CD14-positive monocyte (primary cell): Measurements from ENCODE around the gene NOM1. TPM values are rescaled to one million over a fixed set of nuclear protein-coding genes. Genes with fewer than 3 reads are reported as not detected.

ENCODE experiments used
- DNase-seq, 3 donors: peaks; one replicate each; pipeline ENCODE4 v3.0.0-alpha.2; 2011 to 2022
- H2AFZ ChIP-seq: 2 replicates; pipeline ENCODE4 v1.6.0; 2012; ENCODE audit warnings: mild to moderate bottlenecking, low read depth, low read length, inconsistent platforms; ENCODE audit not compliant: insufficient read depth, poor library complexity, severe bottlenecking
- H3K27ac ChIP-seq, 2 donors: 1 replicate in 1 of 2; 2 replicates in 1 of 2; pipeline ENCODE4 v1.5.1; 2012 to 2013; ENCODE audit warnings: low read length in 2 of 2, control low read depth in 1 of 2, inconsistent platforms in 1 of 2, low read depth in 1 of 2, mild to moderate bottlenecking in 1 of 2
- H3K27me3 ChIP-seq, 2 donors: one replicate each; pipeline versions ENCODE4 v1.6.0 to v1.6.1; 2011 to 2013; ENCODE audit warnings: low read length in 2 of 2; ENCODE audit not compliant: control insufficient read depth in 2 of 2, insufficient read depth in 2 of 2
- H3K36me3 ChIP-seq, 2 donors: replicated peaks in 1 of 2; 1 replicate in 1 of 2; 2 replicates in 1 of 2; pipeline versions ENCODE4 v1.5.1 to v1.6.1; 2012 to 2013; ENCODE audit warnings: low read length in 2 of 2, control low read depth in 1 of 2, inconsistent platforms in 1 of 2, mild to moderate bottlenecking in 1 of 2; ENCODE audit not compliant: insufficient read depth in 2 of 2, control insufficient read depth in 1 of 2
- H3K4me1 ChIP-seq, 2 donors: 1 replicate in 1 of 2; 2 replicates in 1 of 2; pipeline versions ENCODE4 v1.5.1 to v1.6.1; 2012 to 2013; ENCODE audit warnings: low read length in 2 of 2, control low read depth in 1 of 2, inconsistent platforms in 1 of 2, mild to moderate bottlenecking in 1 of 2, moderate library complexity in 1 of 2; ENCODE audit not compliant: insufficient read depth in 2 of 2, control insufficient read depth in 1 of 2
- H3K4me2 ChIP-seq: replicated peaks from 2 replicates; pipeline ENCODE3; 2012; ENCODE audit warnings: low read length, moderate library complexity, mild to moderate bottlenecking; ENCODE audit not compliant: poor library complexity, severe bottlenecking; ENCODE audit errors: extremely low read depth
- H3K4me3 ChIP-seq, 3 experiments: fragments of 200-600 bp in 1 of 3; sonication (generic) in 1 of 3; replicated peaks in 1 of 3; 1 replicate in 2 of 3; 2 replicates in 1 of 3; pipeline ENCODE4 v1.5.1; 2011 to 2013; ENCODE audit warnings: low read length in 3 of 3, mild to moderate bottlenecking in 3 of 3, control low read depth in 2 of 3, low read depth in 2 of 3, inconsistent platforms in 1 of 3, moderate library complexity in 1 of 3
- H3K79me2 ChIP-seq: 2 replicates; pipeline ENCODE4 v1.6.0; 2012; ENCODE audit warnings: mild to moderate bottlenecking, control low read depth, inconsistent platforms, low read length, moderate library complexity; ENCODE audit not compliant: insufficient read depth
- H3K9ac ChIP-seq: 2 replicates; pipeline ENCODE4 v1.6.0; 2017; ENCODE audit warnings: low read length, mild to moderate bottlenecking; ENCODE audit not compliant: insufficient read depth, poor library complexity, severe bottlenecking
- H3K9me3 ChIP-seq, 2 donors: replicated peaks in 1 of 2; 1 replicate in 1 of 2; 2 replicates in 1 of 2; pipeline versions ENCODE4 v1.5.1 to v1.6.1; 2012 to 2013; ENCODE audit warnings: low read length in 2 of 2, control low read depth in 1 of 2; ENCODE audit not compliant: control insufficient read depth in 1 of 2, insufficient read depth in 1 of 2
- H4K20me1 ChIP-seq: 2 replicates; pipeline ENCODE4 v1.6.0; 2012; ENCODE audit warnings: mild to moderate bottlenecking, low read length, control low read depth, moderate library complexity; ENCODE audit not compliant: insufficient read depth
- H3K27ac Mint-ChIP-seq, 7 donors: one replicate each; pipeline ENCODE4 v1.8.0; 2020; ENCODE audit warnings: mild to moderate bottlenecking in 7 of 7, mixed read lengths in 7 of 7, moderate library complexity in 6 of 7, inconsistent platforms in 2 of 7
- H3K27me3 Mint-ChIP-seq, 3 donors: one replicate each; pipeline ENCODE4 v1.8.0; 2021 to 2022; ENCODE audit warnings: low read depth in 3 of 3, mild to moderate bottlenecking in 3 of 3, mixed read lengths in 3 of 3, moderate library complexity in 3 of 3, inconsistent platforms in 1 of 3
- H3K36me3 Mint-ChIP-seq, 2 donors: one replicate each; pipeline ENCODE4 v1.8.0; 2020; ENCODE audit warnings: mixed read lengths in 2 of 2, inconsistent platforms in 1 of 2, mild to moderate bottlenecking in 1 of 2
- H3K4me1 Mint-ChIP-seq: one replicate; pipeline ENCODE4 v1.8.0; 2020; ENCODE audit warnings: mild to moderate bottlenecking, mixed read lengths
- H3K4me3 Mint-ChIP-seq, 2 donors: one replicate each; pipeline ENCODE4 v1.8.0; 2020; ENCODE audit warnings: mild to moderate bottlenecking in 2 of 2, mixed read lengths in 2 of 2, moderate library complexity in 1 of 2
- H3K9me3 Mint-ChIP-seq, 7 donors: one replicate each; pipeline ENCODE4 v1.8.0; 2020 to 2022; ENCODE audit warnings: mixed read lengths in 7 of 7, mild to moderate bottlenecking in 6 of 7, moderate library complexity in 6 of 7, inconsistent platforms in 2 of 7
- WGBS: methylation state at CpG from one replicate; pipeline ENCODE4 v1.1.5; 2013; ENCODE audit warnings: missing lambda C conversion rate; ENCODE audit not compliant: insufficient coverage; 5-methylcytosine and 5-hydroxymethylcytosine counted together
- intact Hi-C, 2 donors: fragments of 100-400 bp; cut with micrococcal nuclease; formaldehyde crosslinking; loops; one replicate each; pipeline versions ENCODE4 v1.15.0 to v1.15.1; 2023
- polyA plus RNA-seq, 3 donors: library from polyadenylated mRNA; depleted of rRNA in 1 of 3; unstranded in 2 of 3; stranded (reverse) in 1 of 3; fragments of 300-500 nt in 2 of 3; fragments of >200 nt in 1 of 3; fragmentation: Illumina TruSeq in 2 of 3; gene quantifications; 1 replicate in 2 of 3; 2 replicates in 1 of 3; pipeline ENCODE4 v1.2.3, GENCODE V29; 2012 to 2021
- TF ChIP-seq, protein P1 (sequence below): fragments of 200-600 bp; IDR thresholded peaks from one replicate; pipeline ENCODE4 v1.8.0; 2022; ENCODE audit warnings: antibody characterized with exemption, mild to moderate bottlenecking

NOM1 gene
- polyA plus RNA-seq, 3 donors = 0.89 to 11.5 (median 1.9) TPM

DNA sequence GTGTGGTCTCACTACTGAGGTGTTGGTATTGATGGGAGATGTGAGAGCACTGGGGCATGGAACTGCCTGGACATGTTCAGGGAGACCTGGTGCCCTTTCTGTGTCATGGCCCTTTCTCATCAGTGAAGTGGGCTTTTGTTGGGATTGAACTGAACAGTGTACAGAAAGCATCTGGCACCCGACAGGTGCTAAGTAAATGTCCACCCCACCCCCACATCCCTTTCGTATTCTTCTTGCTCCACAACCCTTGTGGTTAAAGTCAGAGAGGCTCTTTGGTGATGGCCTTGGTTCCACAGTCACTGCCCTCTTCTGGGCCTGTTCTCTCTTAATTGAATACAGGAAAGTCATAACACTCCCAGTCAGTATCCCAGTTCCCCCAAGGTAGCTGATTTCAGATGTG, 5.4 kb downstream of the NOM1 start:
- intact Hi-C loops = loop anchor here (5.0 to 10.0 kb wide), 3 partner anchors 182 to 1303 kb away; partner anchors contain the start of gene UBE3C (in 1 of the 2)
- H3K4me3 Mint-ChIP-seq = no peak overlapping the region
- peaks cover 0 to 3% (median 2%) of the 10 kb centered on the region in 3 donors for H3K27me3 Mint-ChIP-seq
- Histone ChIP-seq H3K4me3 (no peak overlapping the region), H3K36me3 (peaks cover 66 to 79% of the 10 kb centered on the region in 2 donors), H3K4me2 (no peak overlapping the region), H2AFZ (no peak overlapping the region), H3K4me1 (peaks cover 17 to 18% of the 10 kb centered on the region in 2 donors), H3K27ac (no peak overlapping the region), H3K27me3 (no peaks in the 10 kb centered on the region), H3K79me2 (peaks cover 48% of the 10 kb centered on the region), H3K9me3 (no peaks in the 10 kb centered on the region), H3K9ac (no peak overlapping the region), H4K20me1 (peaks cover 24% of the 10 kb centered on the region)
- no peaks in the 10 kb centered on the region for H3K9me3 Mint-ChIP-seq
- H3K36me3 Mint-ChIP-seq = peaks cover 66 to 74% of the 10 kb centered on the region in 2 donors
- no peak overlapping the region for H3K27ac Mint-ChIP-seq
- TF ChIP-seq, protein P1, sequence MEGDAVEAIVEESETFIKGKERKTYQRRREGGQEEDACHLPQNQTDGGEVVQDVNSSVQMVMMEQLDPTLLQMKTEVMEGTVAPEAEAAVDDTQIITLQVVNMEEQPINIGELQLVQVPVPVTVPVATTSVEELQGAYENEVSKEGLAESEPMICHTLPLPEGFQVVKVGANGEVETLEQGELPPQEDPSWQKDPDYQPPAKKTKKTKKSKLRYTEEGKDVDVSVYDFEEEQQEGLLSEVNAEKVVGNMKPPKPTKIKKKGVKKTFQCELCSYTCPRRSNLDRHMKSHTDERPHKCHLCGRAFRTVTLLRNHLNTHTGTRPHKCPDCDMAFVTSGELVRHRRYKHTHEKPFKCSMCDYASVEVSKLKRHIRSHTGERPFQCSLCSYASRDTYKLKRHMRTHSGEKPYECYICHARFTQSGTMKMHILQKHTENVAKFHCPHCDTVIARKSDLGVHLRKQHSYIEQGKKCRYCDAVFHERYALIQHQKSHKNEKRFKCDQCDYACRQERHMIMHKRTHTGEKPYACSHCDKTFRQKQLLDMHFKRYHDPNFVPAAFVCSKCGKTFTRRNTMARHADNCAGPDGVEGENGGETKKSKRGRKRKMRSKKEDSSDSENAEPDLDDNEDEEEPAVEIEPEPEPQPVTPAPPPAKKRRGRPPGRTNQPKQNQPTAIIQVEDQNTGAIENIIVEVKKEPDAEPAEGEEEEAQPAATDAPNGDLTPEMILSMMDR = no peak
- no CpG with 5 or more reads among the region's 2 CpGs for WGBS
- peaks cover 21% of the 10 kb centered on the region for H3K4me1 Mint-ChIP-seq
- no peak for DNase-seq

DNA sequence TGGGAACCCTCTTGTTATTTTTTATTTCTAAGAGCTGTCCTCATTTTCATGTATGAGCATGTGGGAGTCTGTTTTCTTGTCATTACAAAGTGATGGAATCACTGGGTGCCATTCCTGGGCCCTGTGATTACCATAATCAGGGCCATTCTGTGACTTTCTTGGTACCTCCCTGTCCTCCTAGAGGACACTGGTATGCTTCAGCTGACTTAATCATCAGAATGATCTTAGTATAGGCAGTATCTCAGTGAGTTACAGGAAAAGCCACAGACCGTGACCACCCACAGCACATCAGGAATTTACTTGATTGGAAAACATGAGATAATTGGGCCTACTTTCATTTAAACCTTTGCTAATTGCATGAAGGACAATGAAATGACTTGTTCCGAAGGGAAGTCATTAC, 7.2 kb downstream of the NOM1 start:
- Histone ChIP-seq H3K9ac (no peak overlapping the region), H3K36me3 (peaks cover 84 to 97% of the 10 kb centered on the region in 2 donors), H3K27me3 (no peaks in the 10 kb centered on the region), H2AFZ (no peak overlapping the region), H3K79me2 (peaks cover 30% of the 10 kb centered on the region), H3K4me3 (no peak overlapping the region), H3K27ac (no peak overlapping the region), H3K9me3 (no peaks in the 10 kb centered on the region), H3K4me1 (no peaks in the 10 kb centered on the region), H4K20me1 (peaks cover 8% of the 10 kb centered on the region), H3K4me2 (no peak overlapping the region)
- H3K9me3 Mint-ChIP-seq = no peaks in the 10 kb centered on the region
- TF ChIP-seq, protein P1 = no peak
- 100% methylated on average over 1 of the region's 2 CpGs for WGBS
- intact Hi-C loops = loop anchor here in 1 of 2 donors (10.0 kb wide), 1 partner anchor 318 kb away; no protein-coding TSS in a partner anchor
- DNase-seq = no peak
- peaks cover 84 to 91% of the 10 kb centered on the region in 2 donors for H3K36me3 Mint-ChIP-seq
- H3K4me3 Mint-ChIP-seq = no peak overlapping the region
- peaks cover 4% of the 10 kb centered on the region for H3K4me1 Mint-ChIP-seq
- peaks cover 0 to 3% (median 2%) of the 10 kb centered on the region in 3 donors for H3K27me3 Mint-ChIP-seq
- no peak overlapping the region for H3K27ac Mint-ChIP-seq
